H9 (cell line): Measurements from ENCODE around the gene RNF224. TPM values are rescaled to one million over a fixed set of nuclear protein-coding genes. Genes with fewer than 3 reads are reported as not detected.

Source experiments
- DNase-seq: peaks from one replicate; pipeline ENCODE4 v3.0.0-alpha.2; 2017
- H2AFZ ChIP-seq: one replicate; pipeline ENCODE4 v1.6.1; 2013; ENCODE audit warnings: mild to moderate bottlenecking, low read length, control low read depth, moderate library complexity
- H2AK5ac ChIP-seq: 2 replicates; pipeline ENCODE4 v1.6.1; 2013; ENCODE audit warnings: low read length, control low read depth, mixed read lengths; ENCODE audit not compliant: insufficient read length
- H2BK120ac ChIP-seq: one replicate; pipeline ENCODE4 v1.6.1; 2013; ENCODE audit warnings: low read depth, mild to moderate bottlenecking, low read length, control low read depth, inconsistent platforms; ENCODE audit not compliant: poor library complexity, severe bottlenecking
- H2BK12ac ChIP-seq: 2 replicates; pipeline ENCODE4 v1.6.1; 2013; ENCODE audit warnings: low read length, control low read depth, mixed read lengths, low read depth; ENCODE audit not compliant: insufficient read length
- H2BK15ac ChIP-seq: 2 replicates; pipeline ENCODE4 v1.6.1; 2013; ENCODE audit warnings: low read depth, low read length, control low read depth
- H2BK20ac ChIP-seq: one replicate; pipeline ENCODE4 v1.6.1; 2013; ENCODE audit warnings: low read depth, mild to moderate bottlenecking, low read length, control low read depth, inconsistent platforms; ENCODE audit not compliant: poor library complexity, severe bottlenecking
- H2BK5ac ChIP-seq: 2 replicates; pipeline ENCODE4 v1.6.1; 2013; ENCODE audit warnings: low read length, control low read depth, mixed read lengths; ENCODE audit not compliant: insufficient read length
- H3K14ac ChIP-seq: 2 replicates; pipeline ENCODE4 v1.6.1; 2013; ENCODE audit warnings: low read length, control low read depth; ENCODE audit not compliant: insufficient read depth
- H3K18ac ChIP-seq: 2 replicates; pipeline ENCODE4 v1.6.1; 2013; ENCODE audit warnings: low read depth, mild to moderate bottlenecking, mixed read lengths, low read length, control low read depth; ENCODE audit not compliant: insufficient read length
- H3K23ac ChIP-seq: 2 replicates; pipeline ENCODE4 v1.6.1; 2013; ENCODE audit warnings: low read length, control low read depth, mixed read lengths, low read depth; ENCODE audit not compliant: insufficient read length
- H3K23me2 ChIP-seq: 2 replicates; pipeline ENCODE4 v1.6.1; 2013; ENCODE audit warnings: low read depth, mild to moderate bottlenecking, mixed read lengths, low read length, control low read depth; ENCODE audit not compliant: insufficient read length, poor library complexity, severe bottlenecking
- H3K27ac ChIP-seq: 2 replicates; pipeline ENCODE4 v1.5.1; 2013; ENCODE audit warnings: low read length, control low read depth, mixed read lengths, low read depth; ENCODE audit not compliant: insufficient read length
- H3K27me3 ChIP-seq: 2 replicates; pipeline ENCODE4 v1.6.1; 2013; ENCODE audit warnings: low read length, control low read depth, inconsistent platforms; ENCODE audit not compliant: insufficient read depth
- H3K4ac ChIP-seq: 2 replicates; pipeline ENCODE4 v1.6.1; 2013; ENCODE audit warnings: low read depth, mild to moderate bottlenecking, control low read depth, inconsistent platforms, low read length, moderate library complexity
- H3K4me1 ChIP-seq: 2 replicates; pipeline ENCODE4 v1.6.1; 2013; ENCODE audit warnings: low read length, control low read depth, inconsistent platforms; ENCODE audit not compliant: insufficient read depth
- H3K4me2 ChIP-seq: 2 replicates; pipeline ENCODE4 v1.6.1; 2013; ENCODE audit warnings: low read length, control low read depth, mixed read lengths; ENCODE audit not compliant: insufficient read length, insufficient read depth
- H3K56ac ChIP-seq: 2 replicates; pipeline ENCODE4 v1.6.1; 2013; ENCODE audit warnings: low read depth, mild to moderate bottlenecking, mixed read lengths, low read length, control low read depth; ENCODE audit not compliant: insufficient read length
- H3K79me1 ChIP-seq: 2 replicates; pipeline ENCODE4 v1.6.1; 2013; ENCODE audit warnings: low read depth, mild to moderate bottlenecking, moderate library complexity, low read length, control low read depth, inconsistent platforms; ENCODE audit not compliant: insufficient read depth, poor library complexity, severe bottlenecking
- H3K79me2 ChIP-seq: 2 replicates; pipeline ENCODE4 v1.6.1; 2013; ENCODE audit warnings: low read length, control low read depth, inconsistent platforms; ENCODE audit not compliant: insufficient read depth
- H3K9ac ChIP-seq: 2 replicates; pipeline ENCODE4 v1.6.1; 2013; ENCODE audit warnings: low read length, control low read depth, mixed read lengths; ENCODE audit not compliant: insufficient read length; ENCODE audit errors: extremely low read depth
- H3K9me3 ChIP-seq: one replicate; pipeline ENCODE4 v1.6.1; 2013; ENCODE audit warnings: low read depth, low read length, inconsistent platforms; ENCODE audit not compliant: control insufficient read depth
- H3T11ph ChIP-seq: one replicate; pipeline ENCODE4 v1.6.1; 2013; ENCODE audit warnings: mild to moderate bottlenecking, low read length, control low read depth, inconsistent platforms
- H4K20me1 ChIP-seq: one replicate; pipeline ENCODE4 v1.6.1; 2013; ENCODE audit not compliant: control insufficient read depth, insufficient read length, insufficient read depth
- H4K5ac ChIP-seq: 2 replicates; pipeline ENCODE4 v1.6.1; 2013; ENCODE audit warnings: low read depth, mild to moderate bottlenecking, mixed read lengths, low read length, control low read depth; ENCODE audit not compliant: insufficient read length
- H4K8ac ChIP-seq: replicated peaks from 2 replicates; pipeline ENCODE4 v1.6.1; 2013; ENCODE audit warnings: low read length, control low read depth, mixed read lengths, low read depth; ENCODE audit not compliant: insufficient read length
- H4K91ac ChIP-seq: 2 replicates; pipeline ENCODE4 v1.6.1; 2013; ENCODE audit warnings: low read depth, mild to moderate bottlenecking, moderate library complexity, mixed read lengths, low read length, control low read depth; ENCODE audit not compliant: insufficient read length
- H3K27ac Mint-ChIP-seq, 3 experiments: 2 replicates in 2 of 3; 3 replicates in 1 of 3; pipeline ENCODE4 v1.8.0; 2020 to 2021; ENCODE audit warnings: mixed read lengths in 3 of 3, mild to moderate bottlenecking in 1 of 3, moderate library complexity in 1 of 3
- H3K27me3 Mint-ChIP-seq: 2 replicates; pipeline ENCODE4 v1.8.0; 2021; ENCODE audit warnings: low read depth, mild to moderate bottlenecking, moderate library complexity, mixed read lengths
- H3K36me3 Mint-ChIP-seq, 3 experiments: 2 replicates in 2 of 3; 3 replicates in 1 of 3; pipeline ENCODE4 v1.8.0; 2020 to 2021; ENCODE audit warnings: low read depth in 3 of 3, mixed read lengths in 3 of 3; ENCODE audit not compliant: insufficient read depth in 1 of 3
- H3K4me1 Mint-ChIP-seq, 2 experiments: 2 replicates each; pipeline ENCODE4 v1.8.0; 2020; ENCODE audit warnings: mixed read lengths in 2 of 2
- H3K4me3 Mint-ChIP-seq, 2 experiments: 2 replicates in 1 of 2; 3 replicates in 1 of 2; pipeline ENCODE4 v1.8.0; 2020 to 2021; ENCODE audit warnings: mild to moderate bottlenecking in 2 of 2, mixed read lengths in 2 of 2, moderate library complexity in 1 of 2
- H3K9me3 Mint-ChIP-seq, 2 experiments: 2 replicates in 1 of 2; 3 replicates in 1 of 2; pipeline ENCODE4 v1.8.0; 2020; ENCODE audit warnings: mild to moderate bottlenecking in 2 of 2, mixed read lengths in 2 of 2, moderate library complexity in 1 of 2
- CTCF ChIP-seq: fragments of 200-600 bp; sonication (generic); conservative IDR thresholded peaks from 3 replicates; pipeline ENCODE4 v1.8.0; 2021; ENCODE audit warnings: antibody characterized with exemption, mild to moderate bottlenecking
- WGBS: extraction: QIAGEN DNeasy Blood & Tissue Kit; methylation state at CpG from one replicate; pipeline ENCODE4 v1.1.7; 2013; ENCODE audit warnings: missing lambda C conversion rate, low lambda C conversion rate, mixed read lengths; ENCODE audit not compliant: insufficient read length; ENCODE audit errors: extremely low coverage; 5-methylcytosine and 5-hydroxymethylcytosine counted together
- total RNA-seq: library from RNA; stranded (reverse); gene quantifications from 2 replicates; pipeline ENCODE4 v1.2.1, GENCODE V29; 2021

RNF224 gene
- total RNA-seq, 1 experiment from 2014 or later, result 0.15 TPM

GRCh38 chr9:137247916-137248175 is 20.5 kb downstream of the RNF224 start:
- no peaks in the 10 kb centered on the region for H3K79me1 ChIP-seq
- Mint-ChIP-seq H3K4me1 (peaks cover 12 to 20% of the 10 kb centered on the region in 2 experiments), H3K27ac (no peak overlapping the region), H3K4me3 (no peak overlapping the region), H3K9me3 (no peaks in the 10 kb centered on the region; a peak in 1 of 5 replicates), H3K27me3 (peaks cover 40% of the 10 kb centered on the region), H3K36me3 (peaks cover 5 to 12% (median 9%) of the 10 kb centered on the region in 3 experiments; a peak in 6 of 7 replicates)
- H3K9me3 ChIP-seq, result no peaks in the 10 kb centered on the region
- H3K4me1 ChIP-seq, result no peaks in the 10 kb centered on the region; the same call in 1 of the 2 replicates
- no peak for DNase-seq
- no peak overlapping the region for H2BK15ac ChIP-seq
- no CpG with 5 or more reads among the region's 6 CpGs for WGBS
- no peak overlapping the region for H3K27ac ChIP-seq
- no peak overlapping the region for H2AFZ ChIP-seq
- no peak overlapping the region for H3K56ac ChIP-seq
- no peak overlapping the region for H3K4me2 ChIP-seq
- no peak overlapping the region for H2BK120ac ChIP-seq
- H3K18ac ChIP-seq, result no peak overlapping the region
- no peak overlapping the region for H4K8ac ChIP-seq
- H3K79me2 ChIP-seq, result no peaks in the 10 kb centered on the region
- H2BK20ac ChIP-seq, result no peak overlapping the region
- H4K5ac ChIP-seq, result no peak overlapping the region
- no peaks in the 10 kb centered on the region for H3K27me3 ChIP-seq
- H2BK12ac ChIP-seq, result no peak overlapping the region
- no peak for TF ChIP-seq CTCF
- no peak overlapping the region for H3K23ac ChIP-seq
- H3T11ph ChIP-seq, result no peak overlapping the region
- no peak overlapping the region; the same call in 1 of the 2 replicates for H3K14ac ChIP-seq
- no peak overlapping the region for H3K4ac ChIP-seq
- H3K23me2 ChIP-seq, result no peaks in the 10 kb centered on the region
- H2BK5ac ChIP-seq, result no peak overlapping the region
- no peak overlapping the region for H3K9ac ChIP-seq
- no peak overlapping the region for H4K91ac ChIP-seq
- no peak overlapping the region for H2AK5ac ChIP-seq
- peaks cover 3% of the 10 kb centered on the region for H4K20me1 ChIP-seq
